ENCODE results near the gene HNRNPA3. TPM values are rescaled to one million over a fixed set of nuclear protein-coding genes. Genes with fewer than 3 reads are reported as not detected.
A peak's percentile ranks its signal among the peaks of the same experiment; 100 is the strongest.
"Not testable (repeated sequence)": the region's sequence is repeated elsewhere in the genome, so short reads cannot be mapped to it uniquely, and the experiment has no call there.

The HNRNPA3 gene
- total RNA-seq (2014; rRNA removed; shearing (Covaris generic)) = 28.6 and 61.6 TPM in 2 replicates

DNA sequence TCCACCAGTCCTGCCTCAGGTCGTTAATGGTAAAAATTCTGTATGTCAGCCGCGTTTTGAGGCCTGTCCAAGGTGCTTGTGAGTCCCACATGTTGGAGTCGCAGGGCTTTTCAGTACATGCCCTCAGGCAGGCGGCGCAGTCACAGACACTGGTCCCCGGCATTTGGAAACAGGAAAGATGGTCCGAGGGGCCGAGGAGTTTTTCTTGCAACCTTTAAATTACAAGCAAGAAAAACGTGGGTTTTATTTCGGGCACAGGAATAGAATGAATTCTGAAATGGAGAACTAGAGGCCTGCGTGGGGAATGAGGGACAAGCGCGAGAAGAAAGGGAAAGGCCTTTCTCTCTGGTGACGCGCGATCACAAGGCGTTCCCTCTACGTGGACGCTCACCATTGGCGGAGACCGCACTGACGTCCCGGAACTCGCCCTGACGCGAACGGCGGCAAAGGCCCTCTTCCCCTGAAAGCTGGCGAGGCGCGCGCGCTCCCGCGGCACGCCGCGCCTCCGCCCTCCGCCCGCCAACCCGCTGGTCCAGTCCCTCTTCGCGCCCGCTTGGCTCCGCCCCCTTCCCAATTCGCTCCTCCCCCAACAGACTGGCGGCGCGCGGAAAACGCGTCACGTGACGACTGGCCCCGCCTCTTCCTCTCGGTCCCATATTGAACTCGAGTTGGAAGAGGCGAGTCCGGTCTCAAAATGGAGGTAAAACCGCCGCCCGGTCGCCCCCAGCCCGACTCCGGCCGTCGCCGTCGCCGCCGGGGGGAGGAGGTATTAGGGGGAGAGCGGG, at the start of gene HNRNPA3:
TSS of gene HNRNPA3 (plus strand) at position 689 of the 785 bp plus-strand sequence. CDS start at position 695, 6 bp downstream.
- DNase-seq (ENCODE audit: low read depth) = peak; percentile 97

DNA sequence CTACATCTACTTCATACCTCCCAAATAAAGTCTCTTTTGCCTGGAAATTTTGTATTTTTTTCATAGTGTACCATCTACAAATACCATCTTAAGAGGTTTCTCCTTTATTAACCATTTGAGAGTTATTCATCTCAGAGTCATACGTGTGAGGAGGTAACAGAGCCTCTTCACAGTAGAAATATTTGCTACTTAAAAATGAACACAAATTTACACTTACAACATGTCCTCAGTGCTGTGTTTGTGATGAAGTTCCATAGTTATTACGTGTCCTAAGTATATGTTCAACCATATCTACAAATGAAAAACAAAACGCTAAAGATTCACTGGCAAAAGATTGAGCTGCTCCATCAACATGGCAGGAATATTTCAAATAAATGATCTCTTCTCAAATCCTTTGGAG, 48.5 kb upstream of the HNRNPA3 start:
- DNase-seq (ENCODE audit: low read depth) = no peak

DNA sequence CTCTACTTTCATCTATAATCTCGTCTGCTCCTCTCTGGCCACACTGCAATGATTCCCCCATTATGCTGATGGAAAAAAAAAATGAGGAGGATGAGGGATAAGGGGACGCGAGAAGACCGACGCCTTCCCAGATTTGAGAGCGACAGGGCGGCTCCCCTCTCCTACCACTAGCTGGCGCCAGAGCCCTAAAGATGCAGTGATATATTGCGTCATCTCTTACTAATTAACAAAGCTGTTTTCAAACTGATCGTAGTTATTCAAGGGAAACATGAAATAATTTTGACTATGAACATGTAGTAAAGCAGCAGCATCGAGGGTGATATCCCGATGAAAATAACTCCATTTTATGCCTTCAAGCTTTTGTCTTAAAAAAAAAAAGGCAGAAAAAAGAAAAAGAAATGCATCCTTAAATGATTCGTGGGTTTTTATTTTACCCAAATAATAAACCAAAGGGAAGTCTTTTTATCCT, 48.0 kb upstream of the HNRNPA3 start:
- peak; percentile 75 for DNase-seq (ENCODE audit: low read depth)

DNA sequence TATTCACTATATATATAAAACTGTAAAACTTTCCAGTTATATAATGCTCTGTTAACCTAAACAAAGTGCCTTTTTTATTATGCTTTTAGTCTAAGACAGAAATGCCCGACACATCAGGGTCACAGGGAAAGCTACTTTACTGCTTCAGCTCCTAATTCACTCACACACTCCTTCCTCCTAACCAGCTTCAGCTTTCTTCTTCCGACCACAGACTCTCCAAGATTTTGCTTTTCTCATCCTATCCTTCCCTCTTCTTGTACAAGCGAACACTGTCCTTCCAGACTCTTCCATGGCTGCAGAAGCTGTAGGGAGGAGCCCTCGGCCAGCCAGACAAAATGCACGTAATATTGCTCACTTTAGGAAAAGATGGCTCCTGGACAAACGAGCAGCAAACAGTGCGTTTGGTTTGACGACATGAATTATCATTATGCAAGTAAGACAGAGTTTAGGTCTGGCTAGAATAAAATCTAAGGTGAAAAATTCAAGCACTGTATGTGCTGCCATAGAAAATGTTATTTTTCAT, 47.5 kb upstream of the HNRNPA3 start:
- peak; percentile 46 for DNase-seq (ENCODE audit: low read depth)

DNA sequence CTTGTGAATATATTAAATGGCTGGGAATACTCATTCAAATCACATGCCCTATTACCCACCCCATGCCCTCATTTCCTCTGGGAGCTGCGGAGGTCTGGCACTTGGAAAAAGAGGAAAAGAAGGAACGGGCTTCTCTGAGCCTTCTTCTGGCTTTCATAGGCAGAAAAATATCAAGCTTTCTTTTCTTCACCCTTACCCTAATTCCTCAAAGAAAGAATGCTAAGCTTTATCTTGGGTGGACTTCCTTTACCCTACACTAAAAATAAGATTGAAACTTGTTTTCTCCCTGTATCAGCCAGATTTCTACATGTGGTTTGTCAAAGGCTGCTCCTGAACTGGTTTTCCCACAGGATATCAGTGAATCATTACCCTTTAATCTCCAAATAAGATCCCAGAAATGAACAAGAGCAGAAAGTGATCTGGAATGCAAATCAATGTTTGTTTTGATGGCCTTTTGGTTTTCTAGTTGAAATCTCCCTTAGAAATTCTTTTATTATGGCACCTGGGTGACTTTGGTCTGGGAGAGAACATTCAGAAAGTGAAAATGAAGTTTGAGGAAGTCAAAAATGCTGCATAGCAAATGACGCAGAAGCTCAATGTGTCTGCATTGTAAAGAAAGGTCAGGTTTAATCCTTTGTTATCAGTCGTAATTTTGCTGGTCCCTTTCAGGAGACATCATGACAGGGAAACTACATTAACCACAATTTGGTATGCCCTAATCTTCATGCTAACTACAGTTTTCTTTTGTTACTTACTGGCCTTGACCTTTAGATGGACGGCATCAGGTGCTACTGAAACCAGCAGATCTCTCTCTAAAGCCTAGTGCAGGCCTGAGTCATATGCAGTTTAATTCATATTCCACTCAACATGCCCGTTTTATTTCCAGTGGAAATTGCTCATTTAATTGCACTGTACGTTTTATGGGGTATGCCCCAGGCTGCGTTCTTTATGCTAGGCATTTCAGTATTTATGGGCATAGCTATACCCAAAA, 46.6 kb upstream of the HNRNPA3 start:
- peak; percentile 60 for DNase-seq (ENCODE audit: low read depth)

DNA sequence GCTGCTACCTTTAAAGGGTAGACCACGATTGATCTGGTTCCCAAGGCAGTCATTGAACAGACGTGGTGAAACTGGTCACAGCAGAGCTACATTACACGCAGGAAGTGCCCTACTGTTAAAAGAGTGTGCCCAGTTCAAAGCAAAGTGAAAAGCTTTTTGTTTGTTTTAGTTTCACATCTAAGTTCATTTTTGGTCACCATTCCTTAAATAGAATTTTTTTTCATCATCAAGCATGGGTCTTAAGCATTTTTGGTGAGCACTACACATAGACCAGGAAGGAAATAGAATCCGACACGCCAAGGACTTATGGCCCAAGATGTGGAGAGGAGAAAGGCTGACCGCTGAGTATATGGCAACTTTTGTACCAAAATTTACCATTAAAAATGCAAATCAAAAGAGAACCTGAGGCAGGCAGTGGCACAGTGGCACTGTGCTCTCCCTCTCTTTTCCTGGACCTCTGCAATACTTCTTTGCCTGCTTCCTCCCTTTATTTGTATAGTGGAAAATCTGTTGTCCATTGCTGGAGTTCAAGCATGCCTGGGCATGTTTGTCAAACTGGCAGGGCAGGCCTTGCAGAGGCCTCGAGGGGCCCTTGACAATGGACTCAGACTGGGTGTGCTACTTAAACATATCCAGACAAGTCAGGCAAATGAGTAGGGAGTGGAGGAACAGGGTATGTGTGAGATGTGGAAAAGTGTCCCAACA, 42.6 kb upstream of the HNRNPA3 start:
- no peak for DNase-seq (ENCODE audit: low read depth)

DNA sequence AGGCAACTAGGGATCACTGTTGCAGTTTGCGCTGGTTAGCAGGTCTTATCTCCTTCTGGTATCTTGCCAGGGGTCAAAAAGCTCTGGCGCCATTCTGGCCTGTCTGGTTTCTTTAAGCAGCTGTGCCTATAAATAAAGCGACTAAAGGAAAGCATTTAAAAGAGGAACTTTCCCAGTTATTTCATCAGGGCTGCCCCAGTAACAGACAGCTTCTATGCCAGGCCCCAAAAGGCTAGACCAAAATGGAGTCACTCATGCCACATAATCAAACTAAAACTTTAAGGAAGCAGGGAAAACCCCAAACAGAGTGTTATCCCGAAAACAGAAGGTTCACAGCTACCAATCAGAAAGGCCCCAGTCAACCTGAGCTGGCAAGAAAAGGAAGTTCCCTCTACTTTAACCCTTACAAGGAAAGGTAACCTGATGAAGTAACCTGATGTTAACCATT, 41.2 kb upstream of the HNRNPA3 start:
- DNase-seq (ENCODE audit: low read depth) = peak; percentile 69

DNA sequence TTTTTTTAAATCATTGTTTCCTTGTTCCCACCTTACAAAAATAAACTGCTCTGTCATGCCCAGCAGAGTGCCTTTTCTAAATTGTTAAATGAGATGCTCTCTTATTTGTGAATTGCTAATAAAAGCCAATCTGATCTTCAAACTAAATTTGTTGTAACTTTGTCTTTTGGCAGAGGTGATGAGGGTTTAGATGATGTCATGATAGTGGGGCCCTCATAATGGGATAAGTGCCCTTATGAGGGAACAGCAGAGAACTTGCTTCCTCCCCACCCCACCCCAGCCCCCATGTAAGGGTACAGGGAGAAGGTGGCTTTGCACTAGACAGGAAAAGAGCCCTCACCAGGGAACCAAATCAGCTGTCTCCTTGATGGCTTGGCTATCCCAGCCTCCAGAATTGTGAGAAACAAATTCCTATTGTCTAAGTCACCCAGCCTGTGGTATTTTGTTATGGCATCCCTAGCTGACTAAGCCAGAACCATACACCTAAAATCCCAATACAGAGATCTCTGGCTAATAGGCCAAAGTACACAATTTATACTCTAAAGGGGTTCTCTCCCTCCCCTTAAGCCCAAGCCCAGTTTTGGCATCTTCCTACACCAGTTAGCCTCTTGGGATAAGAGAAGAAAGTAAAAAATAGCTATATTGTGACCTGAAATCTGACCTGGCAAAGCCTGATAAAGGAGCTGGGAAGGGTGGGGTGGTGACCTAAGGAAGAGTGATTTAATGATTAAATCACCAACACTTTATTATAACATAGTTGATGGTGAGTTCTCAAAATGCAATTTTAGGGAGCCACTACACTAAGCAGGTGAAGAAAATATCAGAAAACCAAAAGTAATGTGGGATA, 40.3 kb upstream of the HNRNPA3 start:
- DNase-seq (ENCODE audit: low read depth) = peak; percentile 92

DNA sequence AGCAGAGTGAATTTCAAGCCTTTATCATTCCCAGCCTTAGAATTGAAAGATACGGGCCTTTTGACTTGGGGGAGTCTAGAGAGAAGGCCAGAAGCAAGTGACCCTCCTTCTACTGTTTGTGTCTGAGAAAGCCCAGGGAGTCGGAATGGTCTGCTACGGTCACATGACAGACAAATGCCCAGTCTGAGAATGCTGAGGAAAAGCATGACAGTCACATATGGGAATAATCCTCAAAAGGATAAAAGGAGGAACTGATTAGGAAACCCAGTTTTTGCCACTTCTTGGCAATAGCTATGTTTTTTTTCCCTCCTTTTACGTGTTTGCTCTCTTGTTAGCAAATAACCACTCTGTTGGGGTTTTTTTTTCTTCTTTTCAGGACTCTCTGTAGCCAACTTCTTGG, 38.1 kb upstream of the HNRNPA3 start:
- DNase-seq (ENCODE audit: low read depth) = no peak

DNA sequence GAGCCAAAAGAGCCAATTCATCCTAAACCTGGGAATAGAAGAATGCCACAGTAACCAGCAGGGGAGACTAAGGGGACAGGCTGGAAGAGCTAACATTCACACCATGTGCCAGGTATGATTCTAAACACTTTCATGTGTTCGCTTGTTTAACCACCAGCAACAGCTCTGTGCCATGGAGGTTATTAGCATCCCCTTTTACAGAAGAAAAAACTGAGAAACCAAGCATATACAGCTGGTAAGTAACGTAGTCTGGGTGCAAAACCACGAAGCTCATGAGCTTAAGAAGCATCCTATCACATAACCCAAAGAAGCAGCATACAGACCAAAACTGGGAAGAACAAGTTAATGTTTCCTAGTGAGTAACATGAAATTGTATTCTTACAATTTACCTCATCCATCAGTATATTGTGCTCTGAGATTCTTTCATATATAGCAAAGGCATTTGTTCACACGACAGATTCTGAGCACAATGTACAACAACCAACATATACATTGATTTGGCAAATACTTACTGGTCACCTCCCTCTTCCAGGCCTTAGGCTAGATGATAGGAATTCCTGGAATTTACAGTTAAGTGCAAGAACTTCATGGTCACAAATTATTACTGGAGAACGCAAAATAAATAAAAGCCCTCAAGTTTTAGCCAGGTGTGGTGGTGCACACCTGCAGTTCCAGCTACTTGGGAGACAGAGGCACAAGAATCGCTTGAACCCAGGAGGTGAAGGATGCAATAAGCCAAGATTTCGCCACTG, 36.5 kb upstream of the HNRNPA3 start:
- DNase-seq (ENCODE audit: low read depth) = no peak

DNA sequence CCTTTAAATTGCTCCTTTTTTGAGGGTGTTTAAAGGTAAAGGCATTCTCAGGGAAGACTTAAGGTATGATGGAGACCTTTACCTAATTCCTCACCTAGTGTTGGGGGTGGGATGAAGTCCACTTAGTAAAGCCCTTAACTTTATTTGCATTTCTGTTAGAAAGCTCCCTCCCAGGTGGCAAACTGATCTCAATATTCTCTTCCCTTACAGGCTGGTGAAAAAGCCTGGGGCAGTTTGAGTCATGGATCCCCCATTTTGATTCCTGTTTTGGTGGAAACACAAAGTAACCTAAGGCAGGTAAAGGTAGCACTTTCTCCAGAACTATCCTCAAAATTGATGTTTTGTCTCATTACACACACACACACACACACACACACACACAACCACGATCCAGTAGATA, 33.8 kb upstream of the HNRNPA3 start:
- DNase-seq (ENCODE audit: low read depth) = no peak

DNA sequence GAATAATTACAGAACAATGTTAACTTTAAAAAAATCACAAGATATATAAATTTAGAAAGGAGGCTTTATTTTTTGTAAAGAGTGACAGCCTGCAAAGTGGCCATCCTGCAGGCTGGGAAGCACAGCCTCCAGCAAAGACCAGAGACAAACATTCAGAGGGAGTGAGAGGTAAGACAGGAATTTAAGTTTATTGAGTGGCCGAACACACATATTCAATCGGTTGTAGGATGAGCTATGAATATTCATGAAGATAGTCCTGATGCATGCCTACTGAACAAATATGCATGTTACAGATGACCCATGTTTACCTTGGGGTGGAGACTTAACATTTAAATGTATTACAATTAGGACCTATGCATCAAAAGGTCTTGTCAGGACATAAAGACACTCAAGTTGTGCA, 33.4 kb upstream of the HNRNPA3 start:
- DNase-seq (ENCODE audit: low read depth) = no peak

DNA sequence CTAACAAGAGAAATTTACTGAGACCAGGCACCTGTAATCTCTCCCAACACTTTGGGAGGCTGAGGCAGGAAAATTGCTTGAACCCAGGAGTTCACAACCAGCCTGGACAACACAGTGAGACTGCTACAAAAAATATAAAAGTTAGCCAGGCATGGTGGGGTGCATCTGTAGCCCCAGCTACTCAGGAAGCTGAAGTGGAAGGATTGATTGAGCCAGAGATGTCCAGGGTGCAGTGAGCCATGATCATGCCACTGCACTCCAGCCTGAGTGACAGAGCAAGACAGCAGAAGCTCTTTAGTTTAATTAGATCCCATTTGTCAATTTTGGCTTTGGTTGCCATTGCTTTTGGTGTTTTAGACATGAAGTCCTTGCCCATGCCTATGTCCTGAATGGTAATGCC, 32.9 kb upstream of the HNRNPA3 start:
- not testable (repeated sequence) for DNase-seq (ENCODE audit: low read depth)

DNA sequence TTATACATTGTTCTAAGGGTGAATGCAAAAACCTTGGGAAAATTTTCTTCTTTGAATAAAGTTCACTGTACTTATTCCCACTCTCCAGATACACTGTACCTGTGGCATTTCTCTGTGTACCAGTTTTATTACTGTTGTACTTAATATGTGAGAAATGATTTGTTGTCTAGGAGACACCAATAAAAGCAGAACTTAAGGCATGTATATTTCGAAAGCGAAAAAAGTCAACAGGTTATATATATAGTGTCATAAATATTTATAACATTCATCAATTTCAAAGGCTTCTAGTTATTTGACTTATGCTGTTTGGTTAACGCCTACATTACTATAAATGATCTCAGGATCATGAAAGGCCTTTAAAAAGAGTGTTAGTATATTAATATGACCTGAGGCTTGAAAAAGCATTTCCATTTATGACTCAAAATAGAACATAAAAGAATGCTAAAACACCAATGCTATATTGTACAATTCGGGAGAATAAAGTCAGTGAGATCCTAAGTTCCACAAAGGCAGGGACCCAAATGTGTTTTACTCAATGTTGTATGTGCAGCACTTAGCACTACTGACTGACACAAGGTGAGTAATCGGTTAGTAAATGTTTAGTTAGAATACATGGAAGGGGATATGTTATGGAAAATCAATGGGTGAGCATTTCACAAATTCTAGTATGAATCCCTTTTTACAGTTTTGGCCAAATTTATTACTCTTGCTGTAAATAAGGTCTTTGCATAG, 32.2 kb upstream of the HNRNPA3 start:
- no peak for DNase-seq (ENCODE audit: low read depth)

DNA sequence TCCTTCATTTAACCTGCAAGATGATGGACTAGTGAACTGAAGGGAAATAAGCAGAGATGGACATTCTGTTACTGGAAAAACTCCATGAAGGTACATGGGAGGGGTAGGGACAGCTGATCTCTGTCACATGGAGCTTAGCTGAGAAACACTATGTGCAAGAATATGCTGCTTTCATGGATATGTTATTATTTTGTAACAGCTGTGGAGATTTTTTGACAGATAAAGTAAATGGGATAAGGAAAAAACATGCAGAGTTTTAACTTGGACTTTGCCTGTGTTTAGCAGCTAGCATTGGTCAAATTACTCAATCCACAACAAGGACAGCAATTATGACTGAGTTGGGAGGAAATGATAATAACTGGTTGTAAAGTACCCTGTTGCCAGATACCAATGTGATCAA, 28.7 kb upstream of the HNRNPA3 start:
- DNase-seq (ENCODE audit: low read depth) = no peak

DNA sequence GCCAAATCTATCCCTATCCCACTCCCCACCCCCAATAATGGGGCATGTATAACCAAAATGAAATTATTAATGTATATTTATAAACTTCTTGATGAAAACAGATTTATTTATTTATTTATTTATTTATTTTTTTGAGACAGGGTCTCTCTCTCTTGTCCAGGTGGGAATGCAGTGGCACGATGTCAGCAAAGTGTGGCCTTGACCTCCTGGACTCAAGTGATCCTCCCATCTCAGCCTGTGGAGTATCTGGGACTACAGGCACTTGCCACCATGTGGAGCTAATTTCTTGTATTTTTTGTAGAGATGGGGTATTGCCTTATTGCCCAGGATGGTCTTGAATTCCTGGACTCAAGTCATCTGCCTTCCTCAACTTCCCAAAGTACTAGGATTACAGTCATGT, 28.0 kb upstream of the HNRNPA3 start:
- no peak for DNase-seq (ENCODE audit: low read depth)

DNA sequence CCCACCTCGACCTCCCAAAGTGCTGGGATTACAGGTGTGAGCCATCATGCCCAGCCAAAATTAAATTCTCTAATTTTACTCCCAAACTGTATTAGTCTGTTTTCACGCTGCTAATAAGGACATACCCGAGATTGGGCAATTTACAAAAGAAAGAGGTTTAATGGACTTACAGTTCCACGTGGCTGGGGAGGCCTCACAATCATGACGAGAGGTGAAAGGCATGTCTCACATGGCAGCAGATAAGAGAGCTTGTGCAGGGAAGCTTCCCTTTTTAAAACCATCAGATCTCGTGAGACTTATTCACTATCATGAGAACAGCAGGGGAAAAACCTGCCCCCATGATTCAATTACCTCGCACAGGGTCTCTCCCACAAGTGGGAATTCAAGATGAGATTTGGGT, 26.6 kb upstream of the HNRNPA3 start:
- DNase-seq (ENCODE audit: low read depth) = not testable (repeated sequence)

DNA sequence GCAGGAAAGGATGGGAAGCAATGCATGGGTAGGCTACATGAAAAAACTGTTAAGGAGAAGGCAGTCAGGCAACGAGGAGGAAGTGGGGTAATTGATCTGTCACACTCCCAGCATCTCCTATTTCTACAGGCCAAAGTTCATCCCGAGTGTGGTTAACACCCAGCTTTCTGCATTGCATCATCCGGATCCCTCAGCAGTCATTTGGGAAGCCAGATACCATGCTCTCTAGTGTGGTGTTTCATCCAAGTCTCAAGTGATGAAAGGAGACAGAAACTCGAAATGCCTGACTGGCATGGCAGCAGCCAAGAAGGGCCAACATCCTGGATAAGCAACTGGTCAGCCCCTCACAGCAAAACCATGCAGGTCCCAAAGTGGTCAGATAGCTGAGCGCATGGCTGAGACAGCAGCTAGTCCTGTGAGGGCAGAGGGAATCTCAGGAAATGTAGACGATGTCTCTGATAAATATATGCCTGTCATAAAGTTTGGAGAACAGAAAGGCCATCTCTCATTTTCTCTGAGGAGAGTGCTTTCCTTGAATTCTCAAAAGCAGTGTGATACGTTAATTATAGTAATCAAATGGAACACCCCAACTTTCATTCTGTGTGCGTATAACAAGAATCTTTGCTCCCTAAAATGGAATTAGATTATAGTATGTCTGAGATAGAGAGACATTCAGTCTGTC, 24.8 kb upstream of the HNRNPA3 start:
- DNase-seq (ENCODE audit: low read depth) = no peak

Data from M059J (cell line).